ENCODE measurements around the gene ELMO1. TPM values are rescaled to one million over a fixed set of nuclear protein-coding genes. Genes with fewer than 3 reads are reported as not detected.

The ELMO1 gene
- total and polyA plus RNA-seq, 2 experiments from 2014 or later: 19.7 to 28.7 TPM

- peak overlapping the region; percentile 80 for H3K27ac ChIP-seq
- no peaks in the 10 kb centered on the region for H3K9me3 ChIP-seq (ENCODE audit: low read depth)
- no peak overlapping the region for H2AFZ ChIP-seq
- no peak overlapping the region for H3K4me3 ChIP-seq
- TF ChIP-seq EZH2 (IDR thresholded peaks at IDR 0.05; ENCODE audit: borderline replicate concordance) (no peak), EZH2phosphoT487 (IDR thresholded peaks at IDR 0.05; ENCODE audit: low read depth, severe bottlenecking, unreplicated experiment) (no peak)
- TF ChIP-seq, protein P1, sequence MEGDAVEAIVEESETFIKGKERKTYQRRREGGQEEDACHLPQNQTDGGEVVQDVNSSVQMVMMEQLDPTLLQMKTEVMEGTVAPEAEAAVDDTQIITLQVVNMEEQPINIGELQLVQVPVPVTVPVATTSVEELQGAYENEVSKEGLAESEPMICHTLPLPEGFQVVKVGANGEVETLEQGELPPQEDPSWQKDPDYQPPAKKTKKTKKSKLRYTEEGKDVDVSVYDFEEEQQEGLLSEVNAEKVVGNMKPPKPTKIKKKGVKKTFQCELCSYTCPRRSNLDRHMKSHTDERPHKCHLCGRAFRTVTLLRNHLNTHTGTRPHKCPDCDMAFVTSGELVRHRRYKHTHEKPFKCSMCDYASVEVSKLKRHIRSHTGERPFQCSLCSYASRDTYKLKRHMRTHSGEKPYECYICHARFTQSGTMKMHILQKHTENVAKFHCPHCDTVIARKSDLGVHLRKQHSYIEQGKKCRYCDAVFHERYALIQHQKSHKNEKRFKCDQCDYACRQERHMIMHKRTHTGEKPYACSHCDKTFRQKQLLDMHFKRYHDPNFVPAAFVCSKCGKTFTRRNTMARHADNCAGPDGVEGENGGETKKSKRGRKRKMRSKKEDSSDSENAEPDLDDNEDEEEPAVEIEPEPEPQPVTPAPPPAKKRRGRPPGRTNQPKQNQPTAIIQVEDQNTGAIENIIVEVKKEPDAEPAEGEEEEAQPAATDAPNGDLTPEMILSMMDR (IDR thresholded peaks at IDR 0.05; ENCODE audit: poor library complexity): no peak
- no peaks in the 10 kb centered on the region for H3K36me3 ChIP-seq (replicated peaks; ENCODE audit: insufficient read depth, low read depth)
- no peaks in the 10 kb centered on the region for H3K9me2 ChIP-seq (replicated peaks; ENCODE audit: insufficient read depth)
- H3K79me2 ChIP-seq: no peaks in the 10 kb centered on the region
- 80% methylated on average over 3 of the region's 3 CpGs for WGBS (ENCODE audit: low lambda C conversion rate, missing lambda C conversion rate)
- H3K27me3 ChIP-seq: peaks cover 16% of the 10 kb centered on the region
- peaks cover 16% of the 10 kb centered on the region for H3K4me1 ChIP-seq (ENCODE audit: insufficient read depth)
- H3K4me2 ChIP-seq: peak overlapping the region; percentile 96
- peak; percentile 24 for DNase-seq (ENCODE audit: low spot score)
- H4K20me1 ChIP-seq (ENCODE audit: insufficient read depth, poor library complexity, severe bottlenecking): no peaks in the 10 kb centered on the region
These were observed 2.3 kb downstream of the ELMO1 start for GRCh38 chr7:37446371-37446770.

GRCh38 chr7:37445790-37446189 is 2.9 kb downstream of the ELMO1 start:
- H3K27me3 ChIP-seq: peaks cover 12% of the 10 kb centered on the region
- no peaks in the 10 kb centered on the region for H3K9me3 ChIP-seq (ENCODE audit: low read depth)
- no peaks in the 10 kb centered on the region for H3K9me2 ChIP-seq (replicated peaks; ENCODE audit: insufficient read depth)
- TF ChIP-seq, protein P1 (IDR thresholded peaks at IDR 0.05; ENCODE audit: poor library complexity): no peak
- TF ChIP-seq EZH2phosphoT487 (IDR thresholded peaks at IDR 0.05; ENCODE audit: low read depth, severe bottlenecking, unreplicated experiment) (no peak), EZH2 (IDR thresholded peaks at IDR 0.05; ENCODE audit: borderline replicate concordance) (no peak)
- 86% methylated on average over 1 of the region's 1 CpG for WGBS (ENCODE audit: low lambda C conversion rate, missing lambda C conversion rate)
- H2AFZ ChIP-seq: no peak overlapping the region
- no peaks in the 10 kb centered on the region for H3K79me2 ChIP-seq
- peaks cover 16% of the 10 kb centered on the region for H3K4me1 ChIP-seq (ENCODE audit: insufficient read depth)
- H3K27ac ChIP-seq: peak overlapping the region; percentile 80
- H4K20me1 ChIP-seq (ENCODE audit: insufficient read depth, poor library complexity, severe bottlenecking): no peaks in the 10 kb centered on the region
- H3K36me3 ChIP-seq (replicated peaks; ENCODE audit: insufficient read depth, low read depth): no peaks in the 10 kb centered on the region
- peak; percentile 9 for DNase-seq (ENCODE audit: low spot score)
- no peak overlapping the region for H3K4me3 ChIP-seq
- peak overlapping the region; percentile 4 for H3K4me2 ChIP-seq

DNA sequence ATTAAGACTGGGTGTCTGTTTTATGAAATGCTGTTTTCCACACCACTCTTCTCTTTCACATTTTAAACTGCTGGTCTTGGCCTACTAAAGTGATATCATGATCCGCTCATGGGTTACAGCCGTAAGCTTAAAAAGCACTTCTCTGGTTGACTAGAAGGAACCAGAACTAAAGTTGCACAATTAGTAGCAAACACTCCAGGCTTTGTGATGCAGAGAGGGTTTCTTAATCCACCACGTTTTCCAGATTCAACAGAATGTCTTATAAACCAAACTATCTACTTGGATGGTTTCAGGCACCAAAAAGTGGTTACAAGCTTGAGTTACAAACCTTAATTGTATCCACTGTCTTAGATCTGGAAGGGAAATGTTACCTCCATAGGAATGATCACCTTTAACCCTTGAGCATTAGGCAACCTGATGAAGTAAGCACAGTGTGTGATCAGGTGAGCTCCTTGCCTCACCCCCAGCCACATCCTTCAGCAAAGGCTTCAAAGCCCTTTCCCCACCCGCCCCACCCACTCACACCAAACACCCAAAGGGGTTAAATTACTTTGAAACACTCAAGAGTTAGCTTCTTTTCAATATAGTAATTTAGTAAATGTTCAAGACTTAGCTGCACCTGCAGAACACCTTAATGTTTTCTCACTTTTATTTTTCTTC is 3.5 kb downstream of the ELMO1 start:
- WGBS (ENCODE audit: low lambda C conversion rate, missing lambda C conversion rate): 74% methylated on average over 4 of the region's 4 CpGs
- H3K4me2 ChIP-seq: peak overlapping the region; percentile 4
- DNase-seq (ENCODE audit: low spot score): peak; percentile 26
- peak overlapping the region; percentile 80 for H3K27ac ChIP-seq
- no peak overlapping the region for H2AFZ ChIP-seq
- H3K9me3 ChIP-seq (ENCODE audit: low read depth): no peaks in the 10 kb centered on the region
- no peaks in the 10 kb centered on the region for H3K9me2 ChIP-seq (replicated peaks; ENCODE audit: insufficient read depth)
- H3K79me2 ChIP-seq: no peaks in the 10 kb centered on the region
- H4K20me1 ChIP-seq (ENCODE audit: insufficient read depth, poor library complexity, severe bottlenecking): no peaks in the 10 kb centered on the region
- no peaks in the 10 kb centered on the region for H3K36me3 ChIP-seq (replicated peaks; ENCODE audit: insufficient read depth, low read depth)
- H3K4me3 ChIP-seq: no peak overlapping the region
- TF ChIP-seq EZH2 (IDR thresholded peaks at IDR 0.05; ENCODE audit: borderline replicate concordance) (no peak), EZH2phosphoT487 (IDR thresholded peaks at IDR 0.05; ENCODE audit: low read depth, severe bottlenecking, unreplicated experiment) (no peak)
- TF ChIP-seq, protein P1 (IDR thresholded peaks at IDR 0.05; ENCODE audit: poor library complexity): no peak
- H3K27me3 ChIP-seq: peaks cover 10% of the 10 kb centered on the region
- peaks cover 16% of the 10 kb centered on the region for H3K4me1 ChIP-seq (ENCODE audit: insufficient read depth)

Data from hepatocyte (in vitro differentiated cells).